IMR-90 (cell line): Measurements from ENCODE around the gene ADAM17.

ENCODE experiments used
- BHLHE40 ChIP-seq: fragments of 150-350 bp; IDR thresholded peaks from 2 replicates; pipeline ENCODE4 v1.6.1; 2016; ENCODE audit warnings: mild to moderate bottlenecking, low read depth, low read length
- CEBPB ChIP-seq: IDR thresholded peaks from 2 replicates; pipeline ENCODE4 v1.6.1; 2012; ENCODE audit warnings: low read depth, low read length, improper control_type of control experiment
- FOS ChIP-seq: fragments of 150-350 bp; IDR thresholded peaks from 2 replicates; pipeline ENCODE4 v1.6.1; 2016; ENCODE audit warnings: low read depth, low read length
- MAFK ChIP-seq: IDR thresholded peaks from 2 replicates; pipeline ENCODE4 v1.6.1; 2012; ENCODE audit warnings: low read depth, low read length, improper control_type of control experiment
- MAZ ChIP-seq: IDR thresholded peaks from 2 replicates; pipeline ENCODE4 v1.6.1; 2012; ENCODE audit warnings: low read depth, mild to moderate bottlenecking, low read length, improper control_type of control experiment, moderate library complexity, borderline replicate concordance
- MXI1 ChIP-seq: IDR thresholded peaks from 2 replicates; pipeline ENCODE4 v1.6.1; 2012; ENCODE audit warnings: low read depth, mild to moderate bottlenecking, low read length, moderate library complexity, borderline replicate concordance
- NFE2L2 ChIP-seq: fragments of 150-350 bp; IDR thresholded peaks from 2 replicates; pipeline ENCODE4 v1.6.1; 2016; ENCODE audit warnings: low read depth, mild to moderate bottlenecking, low read length
- POLR2A ChIP-seq: IDR thresholded peaks from 2 replicates; pipeline ENCODE4 v1.6.1; 2012; ENCODE audit warnings: mild to moderate bottlenecking, low read depth, low read length
- RAD21 ChIP-seq: IDR thresholded peaks from 2 replicates; pipeline ENCODE4 v1.6.1; 2012; ENCODE audit warnings: low read length, improper control_type of control experiment
- RCOR1 ChIP-seq: IDR thresholded peaks from 2 replicates; pipeline ENCODE4 v1.6.1; 2012; ENCODE audit warnings: mild to moderate bottlenecking, low read length, improper control_type of control experiment; ENCODE audit not compliant: insufficient replicate concordance
- RFX5 ChIP-seq: IDR thresholded peaks from 2 replicates; pipeline ENCODE4 v1.8.0; 2012; ENCODE audit warnings: low read depth, mild to moderate bottlenecking, low read length, moderate library complexity
- SMC3 ChIP-seq: fragments of 150-350 bp; IDR thresholded peaks from 2 replicates; pipeline ENCODE4 v1.6.1; 2016; ENCODE audit warnings: low read depth, mild to moderate bottlenecking, antibody characterized with exemption, low read length, moderate library complexity
- TF ChIP-seq, protein P1 (sequence below): conservative IDR thresholded peaks from 2 replicates; pipeline ENCODE4 v1.5.1; 2012; ENCODE audit warnings: mild to moderate bottlenecking, low read depth, low read length, improper control_type of control experiment
- TF ChIP-seq, protein P2 (sequence below): fragments of 150-350 bp; IDR thresholded peaks from 2 replicates; pipeline ENCODE4 v1.6.1; 2017; ENCODE audit warnings: mild to moderate bottlenecking, antibody characterized with exemption, low read length, low read depth

DNA sequence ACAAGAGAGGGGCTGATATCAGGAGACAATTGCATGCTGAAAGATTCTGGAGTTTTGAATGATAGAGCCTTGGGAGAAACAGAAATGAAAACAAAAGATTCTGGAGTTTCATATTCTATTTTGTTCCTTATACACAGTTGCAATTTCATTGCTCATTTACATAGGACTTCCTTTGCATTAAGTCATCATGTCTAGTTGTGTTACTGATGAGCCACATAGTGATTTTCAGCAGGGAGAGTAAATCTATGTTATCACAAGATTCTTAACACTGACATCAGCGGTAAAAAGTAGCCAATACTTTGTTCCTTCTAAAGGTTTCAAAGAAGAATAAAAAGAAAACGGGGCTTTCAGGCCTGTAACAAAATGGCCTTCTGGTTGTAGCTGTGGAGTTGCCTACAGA, 7.1 kb downstream of the ADAM17 start:
- TF ChIP-seq MXI1 (no peak), MAFK (no peak), SMC3 (no peak), MAZ (no peak), RAD21 (no peak), POLR2A (no peak), RCOR1 (no peak), CEBPB (no peak), FOS (no peak), NFE2L2 (no peak), BHLHE40 (no peak), RFX5 (no peak)
- TF ChIP-seq, protein P1, sequence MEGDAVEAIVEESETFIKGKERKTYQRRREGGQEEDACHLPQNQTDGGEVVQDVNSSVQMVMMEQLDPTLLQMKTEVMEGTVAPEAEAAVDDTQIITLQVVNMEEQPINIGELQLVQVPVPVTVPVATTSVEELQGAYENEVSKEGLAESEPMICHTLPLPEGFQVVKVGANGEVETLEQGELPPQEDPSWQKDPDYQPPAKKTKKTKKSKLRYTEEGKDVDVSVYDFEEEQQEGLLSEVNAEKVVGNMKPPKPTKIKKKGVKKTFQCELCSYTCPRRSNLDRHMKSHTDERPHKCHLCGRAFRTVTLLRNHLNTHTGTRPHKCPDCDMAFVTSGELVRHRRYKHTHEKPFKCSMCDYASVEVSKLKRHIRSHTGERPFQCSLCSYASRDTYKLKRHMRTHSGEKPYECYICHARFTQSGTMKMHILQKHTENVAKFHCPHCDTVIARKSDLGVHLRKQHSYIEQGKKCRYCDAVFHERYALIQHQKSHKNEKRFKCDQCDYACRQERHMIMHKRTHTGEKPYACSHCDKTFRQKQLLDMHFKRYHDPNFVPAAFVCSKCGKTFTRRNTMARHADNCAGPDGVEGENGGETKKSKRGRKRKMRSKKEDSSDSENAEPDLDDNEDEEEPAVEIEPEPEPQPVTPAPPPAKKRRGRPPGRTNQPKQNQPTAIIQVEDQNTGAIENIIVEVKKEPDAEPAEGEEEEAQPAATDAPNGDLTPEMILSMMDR: no peak
- TF ChIP-seq, protein P2, sequence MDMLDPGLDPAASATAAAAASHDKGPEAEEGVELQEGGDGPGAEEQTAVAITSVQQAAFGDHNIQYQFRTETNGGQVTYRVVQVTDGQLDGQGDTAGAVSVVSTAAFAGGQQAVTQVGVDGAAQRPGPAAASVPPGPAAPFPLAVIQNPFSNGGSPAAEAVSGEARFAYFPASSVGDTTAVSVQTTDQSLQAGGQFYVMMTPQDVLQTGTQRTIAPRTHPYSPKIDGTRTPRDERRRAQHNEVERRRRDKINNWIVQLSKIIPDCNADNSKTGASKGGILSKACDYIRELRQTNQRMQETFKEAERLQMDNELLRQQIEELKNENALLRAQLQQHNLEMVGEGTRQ: no peak
